K562 (cell line): ENCODE measurements around the gene COPA. TPM values are rescaled to one million over a fixed set of nuclear protein-coding genes. Genes with fewer than 3 reads are reported as not detected.
A peak's percentile ranks its signal among the peaks of the same experiment; 100 is the strongest.

Experiments used
- CBFA2T2 ChIP-seq: fragments of 450-650 bp; conservative IDR thresholded peaks from 2 replicates; pipeline ENCODE4 v1.6.1; 2017; ENCODE audit warnings: mild to moderate bottlenecking
- COPS2 ChIP-seq: fragments of 450-650 bp; conservative IDR thresholded peaks from 2 replicates; pipeline ENCODE4 v1.6.1; 2016; ENCODE audit warnings: mild to moderate bottlenecking, moderate library complexity
- EP400 ChIP-seq: fragments of 450-650 bp; IDR thresholded peaks from 2 replicates; pipeline ENCODE4 v1.6.1; 2017; ENCODE audit warnings: antibody characterized with exemption, mild to moderate bottlenecking, moderate library complexity
- ETV1 ChIP-seq: fragments of 450-650 bp; conservative IDR thresholded peaks from 2 replicates; pipeline ENCODE4 v1.6.1; 2016; ENCODE audit warnings: missing genetic modification characterization, control low read depth, low read depth, missing compliant biosample characterization
- FOXA3 ChIP-seq, 2 experiments: fragments of 450-650 bp in 1 of 2; sonication (generic) in 1 of 2; formaldehyde crosslinking; IDR thresholded peaks in 1 of 2; conservative IDR thresholded peaks in 1 of 2; 2 replicates each; pipeline versions ENCODE4 v1.4.0 to v1.8.0; 2020 to 2022; ENCODE audit warnings: mild to moderate bottlenecking in 2 of 2, missing genetic modification reagents in 1 of 2
- GABPB1 ChIP-seq: sonication (generic); formaldehyde crosslinking; IDR thresholded peaks from 2 replicates; pipeline ENCODE4 v1.8.0; 2022; ENCODE audit warnings: mild to moderate bottlenecking, missing genetic modification reagents
- HNRNPLL ChIP-seq: fragments of 200-400 bp; formaldehyde crosslinking; IDR thresholded peaks from 2 replicates; pipeline ENCODE4 v1.6.1; 2017; ENCODE audit warnings: low read length, low read depth, mild to moderate bottlenecking; ENCODE audit not compliant: poor library complexity, severe bottlenecking
- RBBP5 ChIP-seq: fragments of 200-600 bp; sonication (generic); IDR thresholded peaks from 2 replicates; pipeline ENCODE4 v1.6.1; 2012; ENCODE audit warnings: borderline replicate concordance, mild to moderate bottlenecking, low read length, control low read depth, inconsistent platforms; ENCODE audit not compliant: insufficient read depth, poor library complexity, severe bottlenecking
- SAP30 ChIP-seq: fragments of 200-600 bp; sonication (generic); IDR thresholded peaks from 2 replicates; pipeline ENCODE4 v1.6.1; 2012; ENCODE audit warnings: borderline replicate concordance, low read depth, mild to moderate bottlenecking, moderate library complexity, low read length, control low read depth, inconsistent platforms; ENCODE audit not compliant: insufficient read depth, poor library complexity, severe bottlenecking
- SP1 ChIP-seq: sonication (generic); formaldehyde crosslinking; IDR thresholded peaks from 2 replicates; pipeline ENCODE4 v1.8.1; 2022; ENCODE audit warnings: mild to moderate bottlenecking, missing genetic modification reagents
- SUPT5H ChIP-seq: fragments of 450-650 bp; IDR thresholded peaks from 2 replicates; pipeline ENCODE4 v1.6.1; 2016
- TAF7 ChIP-seq: fragments of 450-650 bp; IDR thresholded peaks from 2 replicates; pipeline ENCODE4 v1.6.1; 2016; ENCODE audit warnings: missing genetic modification characterization, missing compliant biosample characterization
- TCF7 ChIP-seq: sonication (generic); IDR thresholded peaks from 2 replicates; pipeline ENCODE4 v1.6.1; 2016; ENCODE audit warnings: antibody characterized with exemption, borderline replicate concordance
- ZEB2 ChIP-seq: fragments of 450-650 bp; IDR thresholded peaks from 2 replicates; pipeline ENCODE4 v1.6.1; 2016
- ZNF217 ChIP-seq: sonication (generic); formaldehyde crosslinking; IDR thresholded peaks from 2 replicates; pipeline ENCODE4 v1.8.0; 2022; ENCODE audit warnings: mild to moderate bottlenecking, missing genetic modification reagents
- ZNF75A ChIP-seq: fragments of 450-650 bp; formaldehyde crosslinking; IDR thresholded peaks from 2 replicates; pipeline ENCODE4 v1.4.0; 2020; ENCODE audit warnings: mild to moderate bottlenecking
- polyA plus RNA-seq, 8 experiments: library from polyadenylated mRNA; depleted of rRNA in 4 of 8; stranded (reverse) in 5 of 8; unstranded in 3 of 8; fragments of >200 nt; fragmentation: Nextera tagmentation in 2 of 8; fragmentation: Illumina TruSeq in 1 of 8; extraction: Ambion mirVana in 2 of 8; extraction: Trizol in 1 of 8; gene quantifications; 2 replicates each; pipeline versions ENCODE4 v1.2.1 to v1.2.3, GENCODE V29; 2011 to 2014; ENCODE audit warnings: inconsistent platforms in 1 of 8, missing spikeins in 1 of 8
- total RNA-seq, 7 experiments: library from RNA; depleted of rRNA in 6 of 7; stranded (reverse); fragments of >200 nt in 6 of 7; fragmentation: Illumina TruSeq in 2 of 7; extraction: Trizol in 2 of 7; gene quantifications; 2 replicates each; pipeline versions ENCODE4 v1.2.1 to v1.2.3, GENCODE V29; 2011 to 2021; ENCODE audit warnings: low replicate concordance in 1 of 7
- TF ChIP-seq, protein P1 (sequence below): sonication (generic); formaldehyde crosslinking; IDR thresholded peaks from 2 replicates; pipeline ENCODE4 v1.8.0; 2022; ENCODE audit warnings: mild to moderate bottlenecking, missing genetic modification reagents
- TF ChIP-seq, protein P2 (sequence below), 2 experiments: fragments of 450-650 bp in 1 of 2; sonication (generic) in 1 of 2; formaldehyde crosslinking in 1 of 2; IDR thresholded peaks in 1 of 2; conservative IDR thresholded peaks in 1 of 2; 2 replicates each; pipeline versions ENCODE4 v1.6.1 to v1.8.1; 2016 to 2023; ENCODE audit warnings: mild to moderate bottlenecking in 2 of 2, moderate library complexity in 2 of 2, inconsistent platforms in 1 of 2, missing genetic modification reagents in 1 of 2
- TF ChIP-seq, protein P3 (sequence below): fragments of 450-650 bp; formaldehyde crosslinking; IDR thresholded peaks from 2 replicates; pipeline ENCODE4 v1.4.0; 2022; ENCODE audit warnings: mild to moderate bottlenecking, moderate library complexity
- TF ChIP-seq, protein P4 (sequence below): fragments of 450-650 bp; IDR thresholded peaks from 2 replicates; pipeline ENCODE4 v1.6.1; 2016; ENCODE audit warnings: borderline replicate concordance

The COPA gene
- total and polyA plus RNA-seq, 9 of the 15 experiments (the other 6 are each of a cell fraction or from before 2014, with no cell fraction given): 49.8 to 222 (median 110) TPM

DNA sequence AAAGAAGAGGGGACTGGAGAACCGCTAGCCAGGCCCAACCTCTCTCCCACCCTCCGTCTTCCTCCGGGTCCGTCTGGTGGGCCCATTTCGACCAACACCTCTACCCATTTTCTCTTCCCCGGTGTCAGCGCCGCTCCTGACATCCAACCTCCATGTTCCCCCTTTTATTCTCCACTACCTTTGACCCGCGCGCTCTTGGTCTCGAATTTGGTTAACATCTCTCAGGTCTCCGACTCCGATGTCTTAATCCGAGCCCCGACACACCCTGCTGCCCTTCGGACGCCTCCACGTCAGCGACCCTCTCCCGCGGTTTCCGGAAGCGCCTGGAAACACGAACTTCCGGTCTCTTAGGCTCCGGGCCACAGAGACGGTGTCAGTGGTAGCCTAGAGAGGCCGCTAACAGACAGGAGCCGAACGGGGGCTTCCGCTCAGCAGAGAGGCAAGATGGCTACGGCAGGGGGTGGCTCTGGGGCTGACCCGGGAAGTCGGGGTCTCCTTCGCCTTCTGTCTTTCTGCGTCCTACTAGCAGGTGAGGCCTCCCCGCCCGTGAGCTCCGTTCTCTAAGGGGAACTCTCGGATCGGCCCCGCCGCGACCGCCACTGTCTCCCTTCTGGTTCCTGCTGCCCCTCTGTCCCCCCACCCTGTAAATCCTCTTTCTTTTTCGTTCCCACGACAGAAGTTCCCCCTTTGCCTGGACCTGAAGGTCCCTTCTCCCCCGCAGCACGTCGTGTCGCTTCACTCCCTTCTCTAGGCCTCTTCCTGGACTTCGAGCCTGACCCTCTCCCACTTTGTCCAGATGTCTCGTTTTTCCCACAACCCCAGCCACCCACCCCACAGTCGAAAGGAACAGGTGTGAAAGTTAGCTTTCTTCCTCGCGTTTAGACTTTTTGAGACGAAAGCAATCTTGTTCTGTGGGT lies at the start of gene COPA, which contains the start of gene NCSTN (continued):
- TF ChIP-seq TCF7 (peak; percentile 46; the same call in 1 of the 2 replicates), FOXA3 (CRISPR knock-in tag; conservative IDR thresholded peaks at IDR 0.05 in 1 of 2, IDR thresholded peaks at IDR 0.05 in 1 of 2) (peak in 1 of 2 experiments; percentile 46; a peak in 2 of 4 replicates), ZNF217 (CRISPR knock-in tag) (no peak), SAP30 (peak; percentile 46), GABPB1 (CRISPR knock-in tag) (peak; percentile 96), RBBP5 (peak; percentile 87), HNRNPLL (no peak), SUPT5H (peak; percentile 94), ZNF75A (CRISPR knock-in tag) (0 out of 2 replicates have a peak, but pooled peaks have one; percentile 67), CBFA2T2 (no peak), COPS2 (no peak), ETV1 (peak; percentile 84), EP400 (peak; percentile 99), TAF7 (tag) (peak; percentile 83), SP1 (CRISPR knock-in tag) (peak; percentile 60; the same call in 1 of the 2 replicates), ZEB2 (peak; percentile 89)
- TF ChIP-seq, protein P1, sequence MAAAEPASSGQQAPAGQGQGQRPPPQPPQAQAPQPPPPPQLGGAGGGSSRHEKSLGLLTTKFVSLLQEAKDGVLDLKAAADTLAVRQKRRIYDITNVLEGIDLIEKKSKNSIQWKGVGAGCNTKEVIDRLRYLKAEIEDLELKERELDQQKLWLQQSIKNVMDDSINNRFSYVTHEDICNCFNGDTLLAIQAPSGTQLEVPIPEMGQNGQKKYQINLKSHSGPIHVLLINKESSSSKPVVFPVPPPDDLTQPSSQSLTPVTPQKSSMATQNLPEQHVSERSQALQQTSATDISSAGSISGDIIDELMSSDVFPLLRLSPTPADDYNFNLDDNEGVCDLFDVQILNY (CRISPR knock-in tag): no peak
- TF ChIP-seq, protein P2, sequence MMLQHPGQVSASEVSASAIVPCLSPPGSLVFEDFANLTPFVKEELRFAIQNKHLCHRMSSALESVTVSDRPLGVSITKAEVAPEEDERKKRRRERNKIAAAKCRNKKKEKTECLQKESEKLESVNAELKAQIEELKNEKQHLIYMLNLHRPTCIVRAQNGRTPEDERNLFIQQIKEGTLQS (IDR thresholded peaks at IDR 0.05): no peak
- TF ChIP-seq, protein P2 (CRISPR knock-in tag; conservative IDR thresholded peaks at IDR 0.05): peak; percentile 6; the same call in 1 of the 2 replicates
- TF ChIP-seq, protein P3, sequence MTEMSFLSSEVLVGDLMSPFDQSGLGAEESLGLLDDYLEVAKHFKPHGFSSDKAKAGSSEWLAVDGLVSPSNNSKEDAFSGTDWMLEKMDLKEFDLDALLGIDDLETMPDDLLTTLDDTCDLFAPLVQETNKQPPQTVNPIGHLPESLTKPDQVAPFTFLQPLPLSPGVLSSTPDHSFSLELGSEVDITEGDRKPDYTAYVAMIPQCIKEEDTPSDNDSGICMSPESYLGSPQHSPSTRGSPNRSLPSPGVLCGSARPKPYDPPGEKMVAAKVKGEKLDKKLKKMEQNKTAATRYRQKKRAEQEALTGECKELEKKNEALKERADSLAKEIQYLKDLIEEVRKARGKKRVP (CRISPR knock-in tag): no peak
- TF ChIP-seq, protein P4, sequence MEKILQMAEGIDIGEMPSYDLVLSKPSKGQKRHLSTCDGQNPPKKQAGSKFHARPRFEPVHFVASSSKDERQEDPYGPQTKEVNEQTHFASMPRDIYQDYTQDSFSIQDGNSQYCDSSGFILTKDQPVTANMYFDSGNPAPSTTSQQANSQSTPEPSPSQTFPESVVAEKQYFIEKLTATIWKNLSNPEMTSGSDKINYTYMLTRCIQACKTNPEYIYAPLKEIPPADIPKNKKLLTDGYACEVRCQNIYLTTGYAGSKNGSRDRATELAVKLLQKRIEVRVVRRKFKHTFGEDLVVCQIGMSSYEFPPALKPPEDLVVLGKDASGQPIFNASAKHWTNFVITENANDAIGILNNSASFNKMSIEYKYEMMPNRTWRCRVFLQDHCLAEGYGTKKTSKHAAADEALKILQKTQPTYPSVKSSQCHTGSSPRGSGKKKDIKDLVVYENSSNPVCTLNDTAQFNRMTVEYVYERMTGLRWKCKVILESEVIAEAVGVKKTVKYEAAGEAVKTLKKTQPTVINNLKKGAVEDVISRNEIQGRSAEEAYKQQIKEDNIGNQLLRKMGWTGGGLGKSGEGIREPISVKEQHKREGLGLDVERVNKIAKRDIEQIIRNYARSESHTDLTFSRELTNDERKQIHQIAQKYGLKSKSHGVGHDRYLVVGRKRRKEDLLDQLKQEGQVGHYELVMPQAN: peak; percentile 77
